ENCODE measurements around the gene PDIA3. TPM values are rescaled to one million over a fixed set of nuclear protein-coding genes. Genes with fewer than 3 reads are reported as not detected.
"Not testable (repeated sequence)": the region's sequence is repeated elsewhere in the genome, so short reads cannot be mapped to it uniquely, and the experiment has no call there.

The PDIA3 gene
- total RNA-seq, 1 donor: 38.2 TPM

GRCh38 chr15:43776101-43776717 is 30.0 kb downstream of the PDIA3 start:
- no peak for DNase-seq (ENCODE audit: low read depth in 2 of 3, low spot score in 2 of 3)

- DNase-seq (ENCODE audit: low read depth in 2 of 3, low spot score in 2 of 3): peak; percentile 63 to 76 (median 75)
These were observed 30.6 kb downstream of the PDIA3 start, which contains the start of gene ELL3 for GRCh38 chr15:43776718-43777266. Gene ELL3, minus strand, starts transcription at chr15:43776966. Its CDS starts 65 bp downstream, at chr15:43776901.

GRCh38 chr15:43777267-43777914 is 31.2 kb downstream of the PDIA3 start:
- DNase-seq (ENCODE audit: low read depth in 2 of 3, low spot score in 2 of 3): peak; percentile 64 to 88 (median 87)

GRCh38 chr15:43779016-43779415 is 32.8 kb downstream of the PDIA3 start:
- DNase-seq (ENCODE audit: low read depth in 2 of 3, low spot score in 2 of 3): no peak

DNA sequence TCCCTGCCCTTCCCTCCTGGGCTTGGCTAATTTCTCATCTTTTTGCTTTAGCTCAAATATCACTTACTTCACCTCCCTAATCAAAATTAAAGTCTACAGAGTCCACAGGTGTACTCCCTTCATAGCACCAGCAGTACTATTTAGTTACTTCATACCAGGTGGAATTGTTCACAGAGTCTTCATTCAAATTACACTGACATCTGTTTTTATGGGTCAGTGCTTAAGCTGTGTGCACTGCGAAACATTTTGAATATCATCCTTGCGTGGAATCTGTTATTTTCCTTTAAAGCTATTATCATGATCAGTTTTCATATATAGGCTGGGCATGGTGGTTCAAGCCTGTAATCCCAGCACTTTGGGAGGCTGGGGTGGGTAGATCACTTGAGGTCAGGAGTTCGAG is 43.2 kb downstream of the PDIA3 start:
- DNase-seq (ENCODE audit: low read depth in 2 of 3, low spot score in 2 of 3): no peak

GRCh38 chr15:43791993-43792760 is 45.9 kb downstream of the PDIA3 start, which contains the start of gene SERF2:
Gene SERF2, plus strand, starts transcription at chr15:43792320. Its CDS starts 57 bp downstream, at chr15:43792377.
- peak; percentile 91 to 100 (median 100) for DNase-seq (ENCODE audit: low read depth in 2 of 3, low spot score in 2 of 3)

GRCh38 chr15:43792761-43793476 is 46.7 kb downstream of the PDIA3 start:
- no peak for DNase-seq (ENCODE audit: low read depth in 2 of 3, low spot score in 2 of 3)

- no peak for DNase-seq (ENCODE audit: low read depth in 2 of 3, low spot score in 2 of 3)
These were observed 47.4 kb downstream of the PDIA3 start for GRCh38 chr15:43793647-43794046.

GRCh38 chr15:43794269-43795037 is 48.2 kb downstream of the PDIA3 start:
- no peak for DNase-seq (ENCODE audit: low read depth in 2 of 3, low spot score in 2 of 3)

DNA sequence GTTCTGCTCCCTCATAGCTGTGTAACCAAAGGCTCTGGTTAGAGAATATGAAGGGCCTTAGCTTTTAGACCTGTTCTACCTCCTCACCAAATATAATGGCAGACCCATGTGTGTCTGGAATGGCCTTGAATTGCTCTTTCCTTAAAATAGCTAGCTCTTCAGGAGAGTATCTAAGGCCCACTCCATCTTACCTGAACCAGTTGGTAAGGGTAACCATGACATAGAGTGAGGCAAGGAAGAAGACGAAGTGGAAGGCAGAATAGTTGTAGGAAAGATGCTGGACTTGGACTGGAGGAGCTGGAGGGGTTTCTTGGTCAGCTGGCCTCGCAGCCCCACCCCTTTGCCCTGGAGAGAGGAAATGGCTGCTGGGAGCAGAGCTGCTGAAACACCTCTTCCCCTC is 49.0 kb downstream of the PDIA3 start:
- DNase-seq (ENCODE audit: low read depth in 2 of 3, low spot score in 2 of 3): no peak

- DNase-seq (ENCODE audit: low read depth in 2 of 3, low spot score in 2 of 3): no peak
These were observed 49.8 kb downstream of the PDIA3 start for GRCh38 chr15:43795997-43796396.

DNA sequence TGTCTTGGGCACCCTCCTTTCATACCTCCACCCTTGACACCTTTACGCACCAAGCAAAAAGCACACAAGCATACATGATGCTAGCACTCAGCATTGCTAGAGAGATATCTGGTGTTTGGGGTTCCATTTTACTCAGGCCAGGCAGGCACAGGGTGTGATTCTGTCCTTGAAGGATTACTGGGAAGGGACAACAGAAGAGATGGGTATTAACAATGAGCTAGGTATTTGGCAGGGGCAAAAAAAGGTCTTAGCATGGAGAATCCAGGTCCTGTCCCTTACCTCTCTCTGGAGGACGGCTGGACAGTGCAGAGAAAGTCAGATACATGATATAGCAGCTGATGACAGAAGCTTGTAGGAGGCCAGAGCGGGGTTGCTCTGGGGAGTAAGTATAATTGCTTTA is 50.3 kb downstream of the PDIA3 start:
- no peak for DNase-seq (ENCODE audit: low read depth in 2 of 3, low spot score in 2 of 3)

GRCh38 chr15:43799209-43799944 is 53.1 kb downstream of the PDIA3 start:
- DNase-seq (ENCODE audit: low read depth in 2 of 3, low spot score in 2 of 3): no peak

DNA sequence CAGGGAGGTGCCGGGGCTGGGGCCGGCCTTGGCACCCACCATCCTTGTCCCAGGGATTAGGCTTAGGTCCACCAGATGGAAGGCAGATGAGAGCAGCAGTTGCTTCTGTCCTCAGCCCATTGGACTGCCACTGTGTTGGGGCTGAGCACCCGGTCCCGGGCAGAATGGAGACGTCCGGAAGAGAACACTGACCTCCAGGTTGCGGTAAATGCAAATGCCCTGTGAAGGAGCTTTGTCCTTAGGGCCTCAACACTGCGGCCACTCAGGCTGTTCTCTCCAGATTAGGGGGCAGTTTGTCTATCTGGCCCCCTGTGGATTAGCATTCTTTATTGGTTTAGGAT is 53.7 kb downstream of the PDIA3 start, which contains the start of gene SERINC4:
SERINC4 (minus strand) TSS at position 276 of the 341 bp plus-strand sequence; CDS start at position 42, 234 bp downstream.
- DNase-seq (ENCODE audit: low read depth in 2 of 3, low spot score in 2 of 3): no peak

- DNase-seq (ENCODE audit: low read depth in 2 of 3, low spot score in 2 of 3): peak; percentile 74 to 93 (median 91)
These were observed 54.3 kb downstream of the PDIA3 start, which contains the start of gene HYPK for GRCh38 chr15:43800286-43801141. Gene HYPK, plus strand, starts transcription at chr15:43800599. Its CDS starts 24 bp downstream, at chr15:43800623.

GRCh38 chr15:43802676-43803075 is 56.4 kb downstream of the PDIA3 start:
- DNase-seq (ENCODE audit: low read depth in 2 of 3, low spot score in 2 of 3): not testable (repeated sequence)

GRCh38 chr15:43808435-43808950 is 62.3 kb downstream of the PDIA3 start:
- DNase-seq (ENCODE audit: low read depth in 2 of 3, low spot score in 2 of 3): no peak
